ENCODE measurements around the gene SPRY2. TPM values are rescaled to one million over a fixed set of nuclear protein-coding genes. Genes with fewer than 3 reads are reported as not detected.
A peak's percentile ranks its signal among the peaks of the same experiment; 100 is the strongest.

Gene SPRY2
- total and polyA plus RNA-seq, 2 of the 8 experiments (the other 6 are each of a cell fraction or from before 2014, with no cell fraction given) = 37.7 to 37.9 TPM

DNA sequence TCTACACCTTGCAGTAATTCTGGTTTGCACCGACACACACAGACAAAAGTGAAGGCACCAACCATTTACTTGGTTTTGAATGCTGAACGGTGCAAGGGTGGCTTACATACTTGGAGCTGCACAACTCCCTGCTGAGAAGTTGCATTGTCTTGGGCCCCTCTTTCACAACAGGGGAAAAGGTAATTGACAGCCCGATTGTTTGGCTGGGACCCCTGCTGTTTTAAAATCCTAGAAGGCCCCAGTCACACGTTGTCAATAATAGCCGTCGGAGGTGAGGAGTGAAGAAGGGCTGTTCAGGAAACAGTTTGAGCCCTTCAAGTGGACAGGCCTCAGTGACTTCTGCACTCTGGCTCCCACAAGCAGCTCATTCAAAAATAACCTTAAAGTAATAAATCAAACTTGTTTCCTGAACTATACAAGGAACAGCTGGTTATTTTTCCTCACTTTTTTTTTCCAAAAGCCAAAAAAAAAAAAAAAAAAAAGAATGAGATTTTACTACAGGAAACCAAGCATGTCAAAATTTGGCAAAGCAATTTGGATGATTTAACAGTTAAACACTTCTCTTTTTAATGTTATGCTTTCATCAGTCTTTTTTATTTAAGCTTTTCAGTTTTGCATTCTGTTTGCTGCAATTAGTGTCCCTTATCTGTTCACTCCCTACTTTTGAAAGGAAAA is 19.0 kb upstream of the SPRY2 start (continued):
- peak; percentile 73; the same call in 1 of the 2 replicates for TF ChIP-seq RXRA (IDR thresholded peaks at IDR 0.05; ENCODE audit: insufficient read depth, low read depth, low read length)
- no peak for TF ChIP-seq BRCA1 (IDR thresholded peaks at IDR 0.05; ENCODE audit: low read depth, low read length)
- TF ChIP-seq CREB1 (IDR thresholded peaks at IDR 0.05) = 0 out of 2 replicates have a peak, but pooled peaks have one; percentile 7
- TF ChIP-seq CTBP2 (IDR thresholded peaks at IDR 0.05; ENCODE audit: borderline replicate concordance, insufficient read depth, insufficient read length, low read length) = peak; percentile 64
- TF ChIP-seq TEAD4 (IDR thresholded peaks at IDR 0.05; ENCODE audit: low read depth, low read length) = peak; percentile 40; the same call in 1 of the 2 replicates
- peak; percentile 97 for TF ChIP-seq CEBPB (IDR thresholded peaks at IDR 0.05; ENCODE audit: low read depth, low read length)
- TF ChIP-seq NRF1 (IDR thresholded peaks at IDR 0.05; ENCODE audit: low read depth, low read length) = no peak
- TF ChIP-seq, protein P1, sequence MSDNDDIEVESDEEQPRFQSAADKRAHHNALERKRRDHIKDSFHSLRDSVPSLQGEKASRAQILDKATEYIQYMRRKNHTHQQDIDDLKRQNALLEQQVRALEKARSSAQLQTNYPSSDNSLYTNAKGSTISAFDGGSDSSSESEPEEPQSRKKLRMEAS (IDR thresholded peaks at IDR 0.05) = peak; percentile 54; the same call in 1 of the 2 replicates
- peak; percentile 73; the same call in 1 of the 2 replicates for TF ChIP-seq ATF2 (IDR thresholded peaks at IDR 0.05; ENCODE audit: low read length)
- TF ChIP-seq JUN (IDR thresholded peaks at IDR 0.05; ENCODE audit: low read depth, low read length) = no peak
- no peak for TF ChIP-seq SAP30 (IDR thresholded peaks at IDR 0.05; ENCODE audit: insufficient read depth, insufficient replicate concordance, low read length)
- no peak for TF ChIP-seq CBX8 (IDR thresholded peaks at IDR 0.05; ENCODE audit: borderline replicate concordance, low read depth, low read length)
- no peak for TF ChIP-seq TAF1 (IDR thresholded peaks at IDR 0.05; ENCODE audit: low read depth, low read length)
- TF ChIP-seq CBX5 (IDR thresholded peaks at IDR 0.05; ENCODE audit: low read depth, low read length) = no peak
- no peak for TF ChIP-seq SIX5 (IDR thresholded peaks at IDR 0.05; ENCODE audit: low read depth, low read length)
- no peak for TF ChIP-seq GTF2F1 (IDR thresholded peaks at IDR 0.05; ENCODE audit: borderline replicate concordance, low read depth, low read length)
- TF ChIP-seq RNF2 (IDR thresholded peaks at IDR 0.05; ENCODE audit: borderline replicate concordance, low read depth, low read length, missing control alignments, poor library complexity, severe bottlenecking) = no peak
- TF ChIP-seq EGR1 (IDR thresholded peaks at IDR 0.05; ENCODE audit: borderline replicate concordance, low read depth, low read length) = peak; percentile 45; the same call in 1 of the 2 replicates
- peak; percentile 85 for TF ChIP-seq NANOG (IDR thresholded peaks at IDR 0.05; ENCODE audit: insufficient read depth, low read depth, low read length, poor library complexity, severe bottlenecking)
- no peak for TF ChIP-seq KDM5A (IDR thresholded peaks at IDR 0.05; ENCODE audit: low read length)
- TF ChIP-seq SP4 (IDR thresholded peaks at IDR 0.05; ENCODE audit: low read length) = peak; percentile 57; the same call in 1 of the 2 replicates
- TF ChIP-seq EZH2 (IDR thresholded peaks at IDR 0.05; ENCODE audit: low read depth, low read length, severe bottlenecking) = no peak

Data from H1 (cell line).